Measurements from ENCODE around the gene E2F6.

E2F6 gene

GRCh38 chr2:11465485-11466306 lies at the start of gene E2F6:
TSS of gene E2F6 (minus strand) at chr2:11466161. CDS start at chr2:11465879, 282 bp downstream.
- peak; percentile 94 to 95 for DNase-seq

- no peak for DNase-seq
Measured at GRCh38 chr2:11515490-11515981, 49.6 kb upstream of the E2F6 start.

GRCh38 chr2:11514904-11515303 lies 48.9 kb upstream of the E2F6 start:
- DNase-seq, result no peak

GRCh38 chr2:11514081-11514730 lies 48.2 kb upstream of the E2F6 start:
- no peak for DNase-seq

GRCh38 chr2:11513319-11513718 lies 47.4 kb upstream of the E2F6 start:
- no peak for DNase-seq

- no peak for DNase-seq
Measured at GRCh38 chr2:11512431-11512830, 46.5 kb upstream of the E2F6 start.

GRCh38 chr2:11509657-11510360 lies 43.8 kb upstream of the E2F6 start:
- no peak for DNase-seq

- no peak for DNase-seq
Measured at GRCh38 chr2:11508279-11508678, 42.3 kb upstream of the E2F6 start.

DNA sequence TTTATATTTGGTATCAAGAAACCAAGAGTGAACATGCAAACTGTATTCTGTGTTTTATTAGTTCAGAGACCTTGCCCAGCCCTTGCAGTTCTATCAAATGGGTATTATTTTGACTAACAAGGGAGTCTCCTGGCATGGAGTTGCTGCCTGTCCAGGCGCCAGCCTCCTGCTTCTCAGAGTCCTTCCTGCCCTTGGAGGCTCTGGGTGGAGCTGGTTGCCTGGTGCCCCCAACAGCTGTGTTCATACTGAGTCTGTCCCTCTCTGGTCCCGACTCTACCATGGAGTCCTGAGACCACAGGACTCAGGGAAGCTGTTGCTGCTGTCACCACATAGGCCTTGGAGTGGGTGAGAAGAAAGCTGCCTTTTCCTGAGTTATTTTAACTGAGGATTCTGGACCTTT lies 41.6 kb upstream of the E2F6 start:
- DNase-seq, result no peak

- DNase-seq, result no peak
Measured at GRCh38 chr2:11506611-11506969, 40.6 kb upstream of the E2F6 start.

- DNase-seq, result no peak
Measured at GRCh38 chr2:11505652-11506610, 40.0 kb upstream of the E2F6 start.

DNA sequence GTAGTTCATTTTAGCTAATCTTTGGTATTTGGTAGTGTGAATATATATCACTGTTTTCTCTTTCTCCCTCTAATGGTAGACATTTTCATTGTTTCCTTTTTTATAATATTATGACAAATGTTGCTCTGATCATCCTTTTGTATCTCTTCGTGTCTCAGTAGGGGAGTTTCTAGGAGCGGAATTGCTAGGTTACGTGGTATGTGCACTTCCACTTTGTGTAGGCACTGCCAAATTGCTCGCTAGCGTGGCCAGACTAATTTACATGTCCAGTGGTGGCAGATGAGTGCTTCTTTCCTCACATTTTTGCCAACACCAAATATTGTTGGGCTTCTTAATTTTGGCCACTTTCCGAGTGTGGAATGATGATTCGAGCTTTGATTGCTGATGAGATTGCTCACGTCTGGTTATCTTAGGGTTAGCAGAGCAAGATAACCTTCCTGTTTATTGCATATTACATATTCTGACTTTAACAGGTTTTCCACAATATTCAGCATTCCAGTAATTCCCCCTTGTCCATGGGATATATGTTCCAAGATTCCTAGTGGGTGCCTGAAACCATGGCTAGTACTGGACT lies 37.5 kb upstream of the E2F6 start:
- DNase-seq, result no peak

GRCh38 chr2:11502740-11503292 lies 36.9 kb upstream of the E2F6 start:
- no peak for DNase-seq

DNA sequence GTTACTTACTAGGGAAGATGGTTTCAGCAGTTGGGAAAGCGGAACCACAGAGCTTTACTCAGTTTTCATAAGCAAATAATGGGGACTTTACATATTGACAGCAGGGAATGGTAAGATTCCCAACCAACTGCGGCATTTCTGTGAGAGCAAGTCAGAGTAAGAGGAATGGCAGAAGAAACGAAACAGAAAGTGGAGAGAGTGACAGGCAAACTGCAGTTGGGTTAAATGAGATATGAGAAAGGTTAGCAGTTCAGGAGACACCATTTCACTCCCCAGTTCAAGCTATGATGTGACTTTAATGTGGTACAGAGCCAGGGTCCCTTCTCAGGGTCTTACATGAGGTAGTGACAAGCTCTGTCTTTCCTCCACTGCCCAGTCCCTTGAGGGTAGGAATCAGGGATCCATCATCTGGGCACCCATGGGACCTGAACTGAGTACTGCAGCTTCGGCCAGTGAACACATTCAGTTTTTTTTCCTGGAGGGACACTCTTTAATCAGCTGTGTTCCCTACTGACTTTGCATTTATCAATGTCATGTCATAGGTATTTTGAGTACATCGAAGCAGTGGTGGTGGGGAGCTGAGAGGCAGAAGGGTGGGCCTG lies 34.8 kb upstream of the E2F6 start:
- DNase-seq, result no peak

- DNase-seq, result no peak
Measured at GRCh38 chr2:11499081-11499743, 33.3 kb upstream of the E2F6 start.

DNA sequence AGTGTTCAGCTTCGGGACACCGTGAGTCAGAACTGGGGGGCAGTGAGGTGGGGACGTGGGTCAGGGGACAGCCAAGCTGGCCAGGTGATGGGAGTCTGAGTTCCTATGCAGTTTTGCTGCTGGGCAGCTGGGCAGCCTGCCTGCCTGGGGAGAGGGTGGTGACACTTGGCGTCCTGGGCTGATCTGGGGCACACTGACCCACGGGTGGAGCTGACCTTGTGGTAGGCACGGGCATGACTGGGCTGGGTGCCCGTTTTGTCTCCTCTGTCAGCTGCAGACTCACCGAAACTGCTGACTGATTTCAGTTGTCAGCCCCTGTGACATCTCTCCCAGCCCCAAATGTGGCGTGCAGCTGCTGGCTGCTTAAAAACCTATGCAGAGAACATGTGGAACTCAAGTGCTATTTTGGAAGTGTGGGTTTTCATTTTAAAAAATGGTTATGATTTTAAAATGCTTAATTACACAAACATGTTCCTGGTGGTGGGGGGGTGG lies 32.6 kb upstream of the E2F6 start:
- DNase-seq, result no peak

DNA sequence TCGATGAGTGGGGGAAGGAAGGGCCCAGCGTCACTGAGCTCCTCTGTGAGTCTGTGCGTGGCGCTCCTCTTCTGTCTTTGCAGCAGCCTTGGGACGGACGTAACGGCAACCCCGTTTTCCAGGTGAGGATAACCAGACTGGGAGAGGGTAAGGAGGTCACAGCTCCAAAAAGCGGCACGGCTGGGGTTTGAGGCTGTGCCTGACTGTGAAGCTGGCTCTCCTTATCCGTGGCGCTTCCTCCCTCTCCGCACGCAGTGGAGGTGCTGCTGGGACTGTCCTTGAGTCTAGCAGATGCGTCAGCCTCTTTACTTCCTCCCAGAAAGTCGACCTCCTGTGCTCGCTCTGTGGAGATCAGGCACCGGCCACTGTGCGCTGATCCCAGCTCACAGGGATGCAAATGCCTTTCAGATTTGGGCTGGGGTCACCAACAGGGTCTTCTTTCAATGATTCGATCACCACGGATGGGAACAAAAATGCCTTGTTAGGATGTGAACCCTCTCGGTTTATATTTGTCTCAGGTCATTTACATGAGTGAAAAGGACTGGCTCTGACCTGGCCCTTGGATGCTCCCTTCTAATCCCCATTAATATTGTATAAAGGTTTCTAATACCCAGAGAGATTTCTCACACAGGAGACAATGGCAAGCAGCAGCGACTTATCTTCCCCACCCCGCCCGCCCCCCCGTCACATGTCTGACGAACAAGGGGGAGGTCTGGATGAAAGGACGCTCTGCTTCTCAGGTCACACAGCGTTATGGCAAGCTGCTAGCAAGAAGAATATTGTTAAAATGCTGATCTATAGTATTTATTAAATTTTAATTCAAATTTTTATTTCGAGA lies 30.1 kb upstream of the E2F6 start:
- DNase-seq, result no peak

DNA sequence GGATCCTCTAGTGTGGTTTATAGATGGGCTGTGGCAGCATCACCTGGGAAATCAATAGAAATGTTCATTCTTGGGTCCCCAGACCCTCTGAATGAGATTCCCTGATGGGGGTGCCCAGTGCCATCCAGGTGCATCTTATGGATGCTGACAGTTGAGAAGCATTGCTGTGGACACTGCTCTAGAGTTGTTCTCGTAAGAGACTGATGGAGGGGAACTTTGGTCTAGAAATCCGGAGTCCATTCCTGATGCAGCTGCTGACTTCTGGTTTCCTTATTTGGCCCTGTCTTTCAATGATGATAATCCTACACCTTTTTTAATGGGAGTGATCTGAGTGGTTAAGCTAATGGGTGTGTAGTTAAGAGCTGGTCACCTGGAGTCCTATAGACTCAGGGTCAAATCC lies 28.3 kb upstream of the E2F6 start:
- no peak for DNase-seq

DNA sequence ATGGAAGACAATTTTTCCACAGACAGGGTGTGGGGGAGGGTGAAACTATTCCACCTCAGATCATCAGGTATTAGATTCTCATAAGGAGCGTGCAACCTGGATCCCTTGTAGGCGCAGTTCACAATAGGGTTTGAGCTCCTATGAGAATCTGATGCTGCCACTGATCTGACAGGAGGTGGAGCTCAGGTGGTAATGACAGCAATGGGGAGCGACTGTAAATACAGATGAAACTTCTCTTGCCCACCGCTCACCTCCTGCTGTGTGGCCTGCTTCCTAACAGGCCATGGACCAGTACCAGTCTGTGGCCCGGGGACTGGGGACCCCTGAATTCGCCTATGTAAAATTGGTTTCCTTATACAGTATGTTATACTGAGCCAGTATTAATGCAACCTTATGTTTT lies 27.3 kb upstream of the E2F6 start:
- no peak for DNase-seq

DNA sequence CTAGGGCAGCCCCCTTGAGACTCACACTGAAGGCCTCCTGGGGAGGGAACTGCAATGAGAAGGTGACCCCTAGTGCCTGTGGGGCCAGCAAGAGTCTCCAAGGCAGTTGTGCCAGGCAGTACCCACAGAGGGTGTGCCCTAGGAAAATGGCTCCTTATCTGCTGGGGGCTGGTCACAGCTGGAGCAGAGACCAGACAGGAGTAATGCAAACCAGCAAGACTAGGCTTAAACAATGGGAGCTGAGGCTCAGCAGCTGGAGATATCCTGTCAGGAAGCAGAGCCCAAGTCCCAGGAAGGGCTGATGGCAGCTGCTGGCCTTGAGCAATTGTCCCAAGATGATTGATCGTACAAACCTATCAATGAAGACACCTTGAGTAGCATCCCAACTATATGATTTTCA lies 26.8 kb upstream of the E2F6 start:
- DNase-seq, result no peak
